HEK293 (cell line): Measurements from ENCODE around the gene CHI3L2.

ENCODE experiments used
- CTCF ChIA-PET: fragments of 350-600 bp; formaldehyde crosslinking; extraction: SDS; loops from one replicate; lab custom pipeline; 2021; ENCODE audit warnings: antibody characterized with exemption; lab: Yijun Ruan, JAX
- POLR2A ChIA-PET: fragments of 300-600 bp; formaldehyde crosslinking; extraction: SDS; loops from one replicate; lab custom pipeline; 2020; ENCODE audit warnings: antibody characterized with exemption, inconsistent platforms; lab: Yijun Ruan, JAX
- H3K27ac ChIP-seq: fragments of 200-500 bp; sonication (Bioruptor generic); 2 replicates; pipeline ENCODE4 v1.5.1; 2014; ENCODE audit warnings: low read depth, low read length, control low read depth, inconsistent platforms; ENCODE audit errors: extremely low read depth
- H3K36me3 ChIP-seq, 2 experiments: fragments of 200-500 bp in 1 of 2; sonication (Bioruptor generic) in 1 of 2; 1 replicate in 1 of 2; 2 replicates in 1 of 2; pipeline ENCODE4 v1.5.1; 2014 to 2017; ENCODE audit warnings: inconsistent platforms in 2 of 2, low read length in 2 of 2; ENCODE audit not compliant: control insufficient read depth in 2 of 2, insufficient read depth in 1 of 2
- H3K4me1 ChIP-seq: fragments of 200-500 bp; sonication (Bioruptor generic); 2 replicates; pipeline ENCODE4 v1.5.1; 2014; ENCODE audit warnings: mild to moderate bottlenecking, low read length, inconsistent platforms; ENCODE audit not compliant: control insufficient read depth, insufficient read depth
- H3K4me3 ChIP-seq: 2 replicates; pipeline ENCODE4 v1.5.1; 2011; ENCODE audit warnings: low read depth, mild to moderate bottlenecking, control low read depth, low read length, moderate library complexity
- H3K9me3 ChIP-seq: fragments of 200-500 bp; sonication (Bioruptor generic); 2 replicates; pipeline ENCODE4 v1.5.1; 2014; ENCODE audit warnings: low read depth, low read length, inconsistent platforms; ENCODE audit not compliant: control insufficient read depth, insufficient read depth
- ATF2 ChIP-seq: fragments of 450-650 bp; formaldehyde crosslinking; IDR thresholded peaks from 2 replicates; pipeline ENCODE4 v1.5.1; 2016; ENCODE audit warnings: missing biosample characterization, missing genetic modification characterization, low read depth
- CTCF ChIP-seq: fragments of 450-650 bp; formaldehyde crosslinking; IDR thresholded peaks from 2 replicates; pipeline ENCODE4 v1.5.1; 2016; ENCODE audit warnings: missing biosample characterization, missing genetic modification characterization
- KLF16 ChIP-seq: fragments of 450-650 bp; formaldehyde crosslinking; IDR thresholded peaks from 2 replicates; pipeline ENCODE4 v1.5.1; 2017; ENCODE audit warnings: missing biosample characterization, missing genetic modification characterization
- SP2 ChIP-seq: fragments of 450-650 bp; formaldehyde crosslinking; IDR thresholded peaks from 2 replicates; pipeline ENCODE4 v1.5.1; 2016; ENCODE audit warnings: missing biosample characterization, missing genetic modification characterization
- WT1 ChIP-seq: fragments of 450-650 bp; formaldehyde crosslinking; IDR thresholded peaks from 2 replicates; pipeline ENCODE4 v1.5.1; 2016; ENCODE audit warnings: missing biosample characterization, missing genetic modification characterization
- YY1 ChIP-seq: fragments of 450-650 bp; formaldehyde crosslinking; IDR thresholded peaks from 2 replicates; pipeline ENCODE4 v1.5.1; 2018; ENCODE audit warnings: missing biosample characterization, missing genetic modification characterization
- ZBTB44 ChIP-seq: fragments of 450-650 bp; IDR thresholded peaks from 2 replicates; pipeline ENCODE4 v1.5.1; 2018; ENCODE audit warnings: missing biosample characterization, mild to moderate bottlenecking, missing genetic modification characterization
- ZFP37 ChIP-seq: fragments of 450-650 bp; formaldehyde crosslinking; IDR thresholded peaks from 2 replicates; pipeline ENCODE4 v1.5.1; 2016; ENCODE audit warnings: missing biosample characterization, missing genetic modification characterization
- ZIC2 ChIP-seq: fragments of 450-650 bp; formaldehyde crosslinking; IDR thresholded peaks from 2 replicates; pipeline ENCODE4 v1.5.1; 2016; ENCODE audit warnings: missing biosample characterization, missing genetic modification characterization
- ZNF138 ChIP-seq: fragments of 450-650 bp; formaldehyde crosslinking; IDR thresholded peaks from 2 replicates; pipeline ENCODE4 v1.5.1; 2016; ENCODE audit warnings: missing biosample characterization, missing genetic modification characterization, borderline replicate concordance
- ZNF146 ChIP-seq: fragments of 450-650 bp; formaldehyde crosslinking; IDR thresholded peaks from 2 replicates; pipeline ENCODE4 v1.5.1; 2016; ENCODE audit warnings: missing biosample characterization, missing genetic modification characterization
- ZNF155 ChIP-seq: fragments of 450-650 bp; formaldehyde crosslinking; IDR thresholded peaks from 2 replicates; pipeline ENCODE4 v1.5.1; 2016; ENCODE audit warnings: missing biosample characterization, missing genetic modification characterization
- ZNF169 ChIP-seq: fragments of 450-650 bp; formaldehyde crosslinking; IDR thresholded peaks from 2 replicates; pipeline ENCODE4 v1.5.1; 2016; ENCODE audit warnings: missing biosample characterization, missing genetic modification characterization
- ZNF175 ChIP-seq: fragments of 450-650 bp; formaldehyde crosslinking; IDR thresholded peaks from 2 replicates; pipeline ENCODE4 v1.5.1; 2016; ENCODE audit warnings: missing biosample characterization, missing genetic modification characterization
- ZNF184 ChIP-seq: fragments of 450-650 bp; IDR thresholded peaks from 2 replicates; pipeline ENCODE4 v1.5.1; 2018; ENCODE audit warnings: missing biosample characterization, mild to moderate bottlenecking, missing genetic modification characterization
- ZNF214 ChIP-seq: fragments of 450-650 bp; formaldehyde crosslinking; IDR thresholded peaks from 2 replicates; pipeline ENCODE4 v1.5.1; 2017; ENCODE audit warnings: missing biosample characterization, mild to moderate bottlenecking, missing genetic modification characterization, borderline replicate concordance
- ZNF23 ChIP-seq: fragments of 450-650 bp; formaldehyde crosslinking; IDR thresholded peaks from 2 replicates; pipeline ENCODE4 v1.5.1; 2016; ENCODE audit warnings: missing biosample characterization, missing genetic modification characterization, borderline replicate concordance
- ZNF248 ChIP-seq: fragments of 450-650 bp; formaldehyde crosslinking; IDR thresholded peaks from 2 replicates; pipeline ENCODE4 v1.5.1; 2017; ENCODE audit warnings: missing biosample characterization, missing genetic modification characterization
- ZNF473 ChIP-seq: fragments of 450-650 bp; formaldehyde crosslinking; IDR thresholded peaks from 2 replicates; pipeline ENCODE4 v1.5.1; 2017; ENCODE audit warnings: missing biosample characterization, missing genetic modification characterization
- ZNF514 ChIP-seq: fragments of 450-650 bp; formaldehyde crosslinking; IDR thresholded peaks from 2 replicates; pipeline ENCODE4 v1.5.1; 2016; ENCODE audit warnings: missing biosample characterization, missing genetic modification characterization
- ZNF529 ChIP-seq: fragments of 450-650 bp; formaldehyde crosslinking; IDR thresholded peaks from 2 replicates; pipeline ENCODE4 v1.5.1; 2017; ENCODE audit warnings: missing genetic modification characterization, missing biosample characterization; ENCODE audit not compliant: insufficient replicate concordance
- ZNF670 ChIP-seq: fragments of 450-650 bp; formaldehyde crosslinking; IDR thresholded peaks from 2 replicates; pipeline ENCODE4 v1.5.1; 2016; ENCODE audit warnings: missing biosample characterization, missing genetic modification characterization, low read depth
- ZNF792 ChIP-seq: fragments of 450-650 bp; formaldehyde crosslinking; IDR thresholded peaks from 2 replicates; pipeline ENCODE4 v1.5.1; 2016; ENCODE audit warnings: missing biosample characterization, missing genetic modification characterization
- ZSCAN16 ChIP-seq: fragments of 450-650 bp; formaldehyde crosslinking; IDR thresholded peaks from 2 replicates; pipeline ENCODE4 v1.5.1; 2016; ENCODE audit warnings: missing biosample characterization, missing genetic modification characterization
- ZSCAN4 ChIP-seq: fragments of 450-650 bp; formaldehyde crosslinking; IDR thresholded peaks from 2 replicates; pipeline ENCODE4 v1.5.1; 2017; ENCODE audit warnings: missing biosample characterization, missing genetic modification characterization
- ZXDB ChIP-seq: fragments of 450-650 bp; formaldehyde crosslinking; IDR thresholded peaks from 2 replicates; pipeline ENCODE4 v1.5.1; 2016; ENCODE audit warnings: missing biosample characterization, missing genetic modification characterization

CHI3L2 gene

GRCh38 chr1:111193712-111194480 is 33.6 kb upstream of the CHI3L2 start:
- TF ChIP-seq ZNF146 (tag by site-specific recombination) (no peak), ZNF169 (tag by site-specific recombination) (no peak), ZXDB (tag by site-specific recombination) (no peak), YY1 (no peak), ZNF792 (tag by site-specific recombination) (no peak), SP2 (tag by site-specific recombination) (no peak), ZNF248 (tag by site-specific recombination) (no peak)
- Histone ChIP-seq H3K27ac (no peak overlapping the region), H3K4me3 (no peak overlapping the region), H3K4me1 (no peaks in the 10 kb centered on the region), H3K36me3 (peaks cover 0 to 1% of the 10 kb centered on the region in 2 experiments; a peak in 1 of 3 replicates), H3K9me3 (no peaks in the 10 kb centered on the region)
- CTCF ChIA-PET = interaction anchor here (0.6 to 0.7 kb wide), 2 partner anchors 200 to 304 kb away, joined by 3 to 4 read pairs; no protein-coding TSS in a partner anchor
- POLR2A ChIA-PET = no interaction called here

- ChIA-PET POLR2A (no interaction called here), CTCF (interaction anchor here (0.7 kb wide), 1 partner anchor 72 kb away, joined by 4 read pairs; no protein-coding TSS in a partner anchor)
- H3K27ac ChIP-seq = no peak overlapping the region
- TF ChIP-seq ZNF214 = no peak
- no peak for TF ChIP-seq KLF16 (tag by site-specific recombination)
- no peak for TF ChIP-seq ZFP37
- TF ChIP-seq ZNF514 = no peak
- TF ChIP-seq SP2 (tag by site-specific recombination) = no peak
- H3K36me3 ChIP-seq = no peaks in the 10 kb centered on the region
- H3K4me3 ChIP-seq = no peak overlapping the region
- no peaks in the 10 kb centered on the region for H3K4me1 ChIP-seq
- no peaks in the 10 kb centered on the region for H3K9me3 ChIP-seq
Measured at GRCh38 chr1:111195002-111195684, 32.4 kb upstream of the CHI3L2 start.

GRCh38 chr1:111196213-111196612 is 31.3 kb upstream of the CHI3L2 start:
- ChIA-PET POLR2A (no interaction called here), CTCF (interaction anchor here (1.2 kb wide), 1 partner anchor 12 kb away, joined by 3 read pairs; no protein-coding TSS in a partner anchor)
- no peak overlapping the region for H3K4me3 ChIP-seq
- no peak overlapping the region for H3K27ac ChIP-seq
- no peaks in the 10 kb centered on the region for H3K36me3 ChIP-seq
- H3K9me3 ChIP-seq = no peaks in the 10 kb centered on the region
- no peaks in the 10 kb centered on the region for H3K4me1 ChIP-seq
- TF ChIP-seq ZNF529 (tag by site-specific recombination) (no peak), ZSCAN4 (tag by site-specific recombination) (no peak), ZIC2 (no peak), ATF2 (tag by site-specific recombination) (no peak), ZNF138 (tag by site-specific recombination) (no peak), ZSCAN16 (no peak), ZNF473 (no peak), ZNF169 (tag by site-specific recombination) (no peak), ZNF155 (tag by site-specific recombination) (no peak), ZBTB44 (tag by site-specific recombination) (no peak), CTCF (tag by site-specific recombination) (no peak), WT1 (no peak), ZNF184 (tag by site-specific recombination) (no peak), ZNF175 (no peak), ZNF670 (tag by site-specific recombination) (no peak), ZNF23 (no peak)
